HG02588 (cell line): ENCODE data around the gene RAG2.

ENCODE experiments used
- ATAC-seq: cut with Tn5 transposase; IDR thresholded peaks from one replicate; pipeline ENCODE4 v1.9.1; 2021; ENCODE audit warnings: mild to moderate bottlenecking, moderate library complexity; ENCODE audit not compliant: unreplicated experiment

Gene RAG2

DNA sequence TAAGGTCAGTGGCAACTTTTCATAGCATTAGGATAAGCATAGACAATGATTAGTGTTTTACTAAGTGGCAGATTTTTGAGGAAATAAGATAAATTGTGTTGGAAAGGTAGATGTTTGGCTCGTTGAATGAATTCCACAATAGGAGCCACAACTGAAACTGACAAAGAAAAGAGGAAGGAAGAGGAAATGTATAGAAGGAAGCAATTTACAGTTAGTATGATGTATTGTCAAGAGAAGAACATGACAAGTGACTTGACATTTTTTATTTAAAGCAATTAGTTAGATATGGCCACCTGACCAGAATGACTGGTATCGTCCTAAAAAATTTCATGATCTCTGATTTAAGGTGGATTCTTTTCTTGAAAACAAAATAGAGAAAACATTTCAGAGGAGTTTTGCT, 3.1 kb upstream of the RAG2 start:
- ATAC-seq = no peak

DNA sequence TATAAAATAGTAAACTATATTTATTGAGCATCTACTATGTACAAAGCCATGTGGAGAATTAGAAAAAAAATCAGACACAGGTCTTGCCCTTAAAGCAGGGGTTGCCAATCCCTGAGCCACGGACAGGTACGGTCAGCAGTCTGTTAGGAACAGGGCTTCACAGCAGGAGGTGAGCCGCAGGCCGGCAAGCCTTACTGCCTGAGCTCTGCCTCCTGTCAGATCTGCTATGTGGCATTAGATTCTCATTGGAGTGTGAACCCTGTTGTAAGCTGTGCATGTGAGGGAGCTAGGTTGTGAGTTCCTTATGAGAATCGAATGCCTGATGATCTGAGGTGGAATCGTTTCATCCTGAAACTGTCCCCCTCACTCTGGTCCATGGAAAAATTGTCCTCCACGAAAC, 2.1 kb upstream of the RAG2 start:
- no peak for ATAC-seq

DNA sequence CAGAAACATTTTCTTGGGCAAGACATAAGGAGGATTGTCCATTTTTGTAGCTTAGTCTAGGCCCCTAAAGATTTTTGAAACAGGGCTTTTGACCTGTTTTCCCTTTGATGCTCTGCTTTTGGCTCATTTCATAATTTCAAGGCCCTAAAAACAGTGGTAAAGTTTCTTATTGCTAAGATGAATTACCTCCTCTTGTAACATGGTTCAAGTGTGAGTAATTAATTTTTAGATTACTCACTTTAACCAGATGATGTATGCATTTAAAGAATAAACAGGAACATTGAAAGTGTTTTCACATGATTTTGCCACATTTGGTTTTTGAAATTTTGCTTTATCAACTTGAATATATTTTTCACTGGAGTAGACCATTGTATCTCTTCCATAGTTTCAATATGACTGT, 1.2 kb downstream of the RAG2 start:
- no peak for ATAC-seq

DNA sequence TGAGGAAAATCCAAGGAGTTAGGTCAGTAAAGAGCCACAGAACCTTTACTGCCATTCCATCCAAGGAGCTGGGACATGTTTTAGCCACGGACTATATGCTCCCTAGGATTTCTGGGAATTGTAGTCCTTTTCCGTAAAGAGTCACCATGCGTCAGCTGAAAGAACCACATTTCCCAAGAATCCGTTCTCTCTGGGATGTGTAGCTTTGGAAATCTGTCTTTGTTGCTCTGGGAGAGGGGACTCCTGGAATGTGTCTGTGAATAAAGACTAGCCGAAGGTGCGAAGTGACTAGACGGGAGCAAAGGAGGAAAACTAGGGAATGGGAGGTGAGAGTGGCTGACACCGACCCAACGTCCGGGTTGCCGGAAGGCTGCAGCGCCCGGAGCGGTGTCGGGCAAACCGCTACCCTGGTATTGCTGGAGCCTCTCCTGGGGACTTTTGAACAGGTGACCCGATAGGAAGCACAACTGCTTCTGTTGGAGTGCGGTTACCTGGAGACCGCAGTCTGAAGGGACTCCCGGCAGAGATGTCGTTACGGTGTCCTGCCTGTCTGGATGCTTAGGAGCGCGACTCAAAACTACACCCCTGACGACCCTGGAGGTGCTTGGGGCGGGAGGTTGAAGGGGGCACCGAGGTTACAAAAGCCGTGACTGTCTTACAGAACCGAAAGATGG, 3.6 kb downstream of the RAG2 start, which contains the start of gene IFTAP:
Gene IFTAP (plus strand): TSS at position 187 of the 674 bp plus-strand sequence. CDS start 15,602 bp downstream, outside the sequence.
- peak; percentile 96 for ATAC-seq

DNA sequence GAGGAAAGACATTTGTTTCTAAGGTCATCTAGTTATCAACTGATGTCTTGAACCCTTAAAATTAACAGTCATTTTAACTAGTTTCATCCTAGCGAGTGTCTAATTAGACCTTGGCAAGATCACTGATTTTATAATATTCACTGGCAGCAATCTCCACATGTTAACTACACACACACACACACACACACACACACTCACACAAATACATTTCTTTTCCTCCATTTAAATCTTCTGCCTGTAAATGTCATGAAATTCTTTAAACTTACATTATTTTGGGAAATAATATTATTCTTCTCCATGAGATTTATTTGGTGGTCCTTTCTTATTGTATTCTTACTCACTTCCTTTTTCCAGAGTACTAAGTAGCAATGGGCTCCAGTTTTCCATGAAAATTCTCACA, 6.6 kb downstream of the RAG2 start:
- ATAC-seq = no peak

DNA sequence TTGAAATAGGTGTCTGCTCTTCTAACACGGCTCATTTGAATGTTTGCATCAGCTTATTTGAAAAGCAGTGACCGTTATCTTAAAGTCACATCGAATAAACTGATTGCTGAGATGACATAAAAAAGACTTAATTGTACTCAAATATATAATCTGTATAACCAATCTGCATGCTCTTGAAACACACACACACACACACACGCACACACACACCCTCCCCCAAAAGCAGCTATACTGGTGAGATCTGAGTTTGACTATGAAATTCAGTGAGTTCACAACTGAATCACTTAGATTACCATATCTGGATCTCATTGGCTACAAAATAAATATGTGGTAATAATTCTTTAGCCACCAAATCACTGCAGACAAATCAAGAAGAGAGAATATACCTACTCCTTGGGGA, 7.5 kb downstream of the RAG2 start:
- ATAC-seq = no peak

DNA sequence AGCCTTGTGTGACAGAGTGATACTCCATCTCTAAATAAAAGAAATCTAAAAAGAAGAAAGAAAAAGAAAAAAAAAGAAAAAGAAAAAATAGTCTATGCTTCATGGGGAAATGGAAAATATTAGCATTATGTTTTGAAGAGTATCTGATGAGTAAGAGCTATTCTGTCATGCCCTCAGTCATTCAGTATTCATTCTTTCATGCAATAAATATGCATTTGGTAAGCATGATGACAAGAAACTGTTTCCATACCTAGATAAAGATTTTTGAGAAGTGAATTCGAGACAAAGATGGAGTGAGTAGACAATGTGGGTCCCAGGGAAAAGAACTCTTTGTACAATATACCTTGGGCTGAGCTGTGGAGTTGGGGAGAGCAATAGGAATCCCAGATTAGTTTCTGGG, 9.9 kb downstream of the RAG2 start:
- no peak for ATAC-seq

DNA sequence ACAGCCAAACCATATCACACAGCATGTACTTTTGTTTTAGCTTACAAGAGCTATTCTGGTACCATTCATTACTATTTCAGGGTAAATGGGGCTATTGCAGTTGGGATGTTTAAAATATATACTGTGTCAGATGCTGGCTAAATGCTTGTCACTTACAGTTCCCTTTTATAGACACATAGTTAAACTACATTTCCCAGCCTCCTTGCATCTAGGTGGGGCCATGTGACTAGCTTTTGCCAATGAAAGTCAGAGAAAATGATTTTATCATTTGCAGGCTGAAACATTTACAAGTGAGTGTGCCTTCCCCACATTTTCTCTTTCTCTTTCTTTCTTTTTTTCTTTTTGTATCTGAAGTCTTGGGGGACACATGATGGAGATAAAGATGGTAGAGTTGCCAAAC, 11.5 kb downstream of the RAG2 start:
- ATAC-seq = no peak

DNA sequence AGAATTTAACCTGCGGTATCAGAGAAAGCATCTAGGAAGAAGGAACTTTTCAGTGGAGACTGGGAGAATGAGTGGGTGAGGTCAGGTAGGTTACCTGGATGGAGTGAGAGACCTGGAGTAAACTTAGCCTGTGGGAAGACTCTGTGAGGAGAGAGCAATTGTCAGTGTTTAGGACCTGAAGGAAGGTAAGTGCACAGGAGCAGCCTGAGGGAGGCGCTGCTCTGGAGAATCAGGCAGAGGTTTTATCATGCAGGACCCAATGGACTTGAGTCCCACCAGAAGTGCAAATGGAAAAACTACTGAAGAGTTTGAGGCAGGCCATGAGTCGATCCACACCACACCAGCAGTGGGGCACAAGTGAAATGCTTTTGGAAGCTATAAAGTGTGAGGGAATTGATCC, 14.4 kb downstream of the RAG2 start:
- ATAC-seq = no peak

DNA sequence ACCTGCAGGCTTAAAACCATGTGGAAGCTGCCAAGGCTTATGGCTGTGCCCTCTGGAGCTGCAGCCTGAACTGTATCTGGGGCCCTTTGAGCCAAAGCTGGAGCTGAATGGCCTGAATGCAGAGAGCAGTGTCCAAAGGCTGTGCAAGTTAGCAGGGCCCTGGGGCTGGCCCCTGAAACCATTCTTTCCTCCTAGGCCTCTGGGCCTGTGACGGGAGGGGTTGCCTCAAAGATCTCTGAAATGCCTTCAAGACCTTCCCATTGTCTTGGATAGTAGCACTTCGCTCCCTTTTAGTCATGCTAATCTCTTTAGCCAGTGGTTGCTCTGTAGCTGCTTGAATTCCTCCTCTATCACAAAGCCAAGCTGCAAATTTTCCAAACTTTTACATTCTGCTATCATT, 16.5 kb downstream of the RAG2 start:
- no peak for ATAC-seq

DNA sequence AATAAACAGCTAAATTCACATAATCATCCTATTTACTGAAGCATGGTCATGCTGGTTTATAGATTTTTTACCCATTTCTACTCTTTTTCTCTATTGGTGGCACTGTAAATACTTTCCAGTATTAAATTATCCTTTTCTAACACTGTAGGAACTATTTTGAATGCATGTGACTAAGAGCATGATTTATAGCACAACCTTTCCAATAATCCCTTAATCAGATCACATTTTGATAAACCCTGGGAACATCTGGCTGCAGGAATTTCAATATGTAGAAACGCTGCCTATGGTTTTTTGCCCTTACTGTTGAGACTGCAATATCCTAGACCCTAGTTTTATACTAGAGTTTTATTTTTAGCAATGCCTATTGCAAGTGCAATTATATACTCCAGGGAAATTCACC, 19.6 kb downstream of the RAG2 start:
- no peak for ATAC-seq

DNA sequence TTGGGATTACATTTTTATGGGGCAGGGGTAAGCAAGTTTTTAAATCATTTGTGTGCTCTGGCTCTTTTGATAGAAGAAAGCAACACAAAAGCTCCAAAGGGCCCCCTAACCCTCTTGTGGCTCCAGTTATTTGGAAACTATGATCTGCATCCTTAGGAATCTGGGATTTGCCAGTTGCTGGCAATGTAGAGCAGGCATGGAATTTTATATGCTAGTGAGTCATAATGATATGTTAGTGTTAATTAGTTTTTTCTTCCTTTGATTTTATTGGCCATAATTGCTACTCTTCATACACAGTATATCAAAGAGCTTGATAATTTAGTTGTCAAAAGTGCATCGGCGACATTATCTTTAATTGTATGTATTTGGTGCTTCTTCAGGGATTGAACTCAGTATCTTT, 20.2 kb downstream of the RAG2 start:
- ATAC-seq = no peak

DNA sequence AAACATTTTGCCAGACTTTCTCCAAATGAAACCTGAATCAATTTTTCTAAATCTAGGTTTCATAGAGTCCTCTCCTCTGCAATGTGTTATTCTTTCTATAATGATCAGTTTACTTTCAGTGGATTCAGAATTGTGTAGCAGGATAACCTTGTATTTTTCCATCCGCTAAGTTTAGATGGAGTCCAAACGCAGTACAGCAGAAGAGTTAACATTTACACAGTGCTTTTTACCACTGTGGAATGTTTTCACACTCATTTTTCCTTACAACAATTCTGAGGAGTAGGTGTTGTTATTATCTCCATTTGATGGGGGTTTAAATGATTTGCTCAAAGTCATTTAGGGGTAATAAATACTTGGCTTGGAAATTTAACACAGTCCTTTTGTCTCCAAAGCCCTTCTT, 20.7 kb downstream of the RAG2 start:
- ATAC-seq = no peak

DNA sequence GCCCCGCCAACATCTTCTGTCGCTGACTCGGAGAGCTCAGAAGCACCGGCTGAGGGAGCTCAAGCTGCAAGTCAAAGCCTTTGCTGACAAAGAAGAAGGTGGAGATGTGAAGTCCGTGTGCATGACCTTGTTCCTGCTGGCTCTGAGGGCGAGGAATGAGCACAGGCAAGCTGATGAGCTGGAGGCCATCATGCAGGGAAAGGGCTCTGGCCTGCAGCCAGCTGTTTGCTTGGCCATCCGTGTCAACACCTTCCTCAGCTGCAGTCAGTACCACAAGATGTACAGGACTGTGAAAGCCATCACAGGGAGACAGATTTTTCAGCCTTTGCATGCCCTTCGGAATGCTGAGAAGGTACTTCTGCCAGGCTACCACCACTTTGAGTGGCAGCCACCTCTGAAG, 23.6 kb downstream of the RAG2 start:
- ATAC-seq = no peak

DNA sequence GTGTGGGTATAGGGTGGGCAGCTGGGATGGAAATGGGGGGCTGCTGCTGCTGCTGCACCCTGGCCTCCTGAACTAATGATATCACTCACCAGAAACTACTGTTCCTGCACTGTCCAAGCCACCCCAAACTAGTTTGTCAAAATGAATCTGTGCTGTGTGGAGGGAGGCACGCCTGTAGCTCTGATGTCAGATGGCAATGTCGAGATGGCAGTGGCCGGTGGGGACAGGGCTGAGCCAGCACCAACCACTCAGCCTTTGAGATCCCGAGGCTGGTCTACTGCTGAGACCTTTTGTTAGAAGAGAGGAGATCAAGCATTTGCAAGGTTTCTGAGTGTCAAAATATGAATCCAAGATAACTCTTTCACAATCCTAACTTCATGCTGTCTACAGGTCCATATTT, 28.9 kb downstream of the RAG2 start:
- ATAC-seq = no peak

DNA sequence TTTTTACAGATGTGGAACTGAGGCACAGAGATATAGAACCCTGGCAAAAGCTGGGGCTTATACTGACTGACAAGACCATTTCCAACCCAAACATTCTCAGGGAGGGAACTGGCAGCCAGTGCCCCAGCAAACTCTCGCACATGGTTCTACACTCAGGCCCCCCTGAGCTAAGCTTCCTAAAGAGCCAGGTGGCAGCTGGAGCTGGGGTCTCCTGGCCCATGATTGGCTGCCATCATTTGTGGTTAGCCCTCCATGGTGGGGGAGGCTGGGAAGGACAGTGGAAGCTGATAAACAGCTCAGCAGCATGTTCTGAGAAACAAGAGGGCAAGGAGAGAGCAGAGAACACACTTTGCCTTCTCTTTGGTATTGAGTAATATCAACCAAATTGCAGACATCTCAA, 30.3 kb downstream of the RAG2 start, which contains the start of gene RAG1:
Gene RAG1 (plus strand): TSS at position 314 of the 400 bp plus-strand sequence. CDS start 5,298 bp downstream, outside the sequence.
- no peak for ATAC-seq

DNA sequence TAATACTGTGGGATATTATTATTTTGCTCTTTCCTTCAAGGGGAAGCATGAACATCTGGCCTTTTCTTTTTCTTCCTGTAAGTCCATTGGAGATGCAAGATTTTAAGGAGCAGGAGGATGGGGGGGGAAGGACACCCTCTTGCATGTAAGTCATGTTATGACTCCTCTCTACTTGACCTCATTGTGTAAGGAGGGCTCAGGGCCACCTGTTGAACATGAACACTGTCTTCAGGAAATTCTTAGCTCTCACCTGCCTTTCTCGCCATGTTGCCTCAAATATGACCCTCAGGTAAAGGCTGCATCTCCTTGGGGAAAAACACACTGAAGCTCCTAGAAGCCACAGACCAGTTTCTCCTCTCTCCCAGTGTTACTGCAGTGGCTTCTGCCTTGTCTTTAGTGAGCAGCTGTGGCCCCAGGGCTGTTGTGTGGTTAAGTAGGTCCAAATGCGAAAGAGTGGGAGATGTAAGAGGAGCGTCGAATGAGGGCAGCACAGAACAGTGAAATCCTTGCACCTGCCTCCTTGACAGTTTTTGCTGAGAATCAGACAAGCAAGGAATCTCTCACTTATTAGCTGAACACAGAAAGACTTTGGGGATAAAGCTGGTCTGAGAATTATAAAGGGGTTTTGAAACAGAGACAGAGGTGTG, 31.5 kb downstream of the RAG2 start:
- ATAC-seq = no peak

DNA sequence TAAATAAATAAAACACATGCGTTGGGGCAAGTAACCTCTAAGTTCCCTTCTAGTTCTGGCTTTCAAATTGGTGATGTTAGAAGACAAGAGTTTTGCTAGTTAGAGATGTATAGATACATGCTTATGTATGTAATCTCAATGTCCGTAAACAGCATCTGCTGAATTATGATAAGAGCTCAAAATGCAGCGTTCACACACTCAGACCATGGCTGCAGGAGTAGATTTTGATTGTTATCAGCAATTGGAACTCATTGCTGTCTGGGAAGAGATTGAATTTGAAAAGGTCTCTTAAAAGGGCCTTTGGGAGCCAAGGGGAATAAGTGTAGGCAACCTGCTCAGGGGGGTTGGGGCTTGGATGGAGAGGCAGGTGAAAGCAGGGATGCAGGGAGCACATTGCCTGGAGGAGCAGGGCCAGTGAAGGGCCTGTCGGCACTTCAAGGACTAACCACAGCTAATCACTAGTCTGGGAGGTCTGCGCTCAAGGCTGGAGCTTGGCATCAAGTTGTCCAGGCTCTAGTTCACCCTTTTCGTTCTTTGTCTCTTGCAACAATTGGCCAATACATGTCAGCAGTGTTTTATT, 32.9 kb downstream of the RAG2 start:
- no peak for ATAC-seq

DNA sequence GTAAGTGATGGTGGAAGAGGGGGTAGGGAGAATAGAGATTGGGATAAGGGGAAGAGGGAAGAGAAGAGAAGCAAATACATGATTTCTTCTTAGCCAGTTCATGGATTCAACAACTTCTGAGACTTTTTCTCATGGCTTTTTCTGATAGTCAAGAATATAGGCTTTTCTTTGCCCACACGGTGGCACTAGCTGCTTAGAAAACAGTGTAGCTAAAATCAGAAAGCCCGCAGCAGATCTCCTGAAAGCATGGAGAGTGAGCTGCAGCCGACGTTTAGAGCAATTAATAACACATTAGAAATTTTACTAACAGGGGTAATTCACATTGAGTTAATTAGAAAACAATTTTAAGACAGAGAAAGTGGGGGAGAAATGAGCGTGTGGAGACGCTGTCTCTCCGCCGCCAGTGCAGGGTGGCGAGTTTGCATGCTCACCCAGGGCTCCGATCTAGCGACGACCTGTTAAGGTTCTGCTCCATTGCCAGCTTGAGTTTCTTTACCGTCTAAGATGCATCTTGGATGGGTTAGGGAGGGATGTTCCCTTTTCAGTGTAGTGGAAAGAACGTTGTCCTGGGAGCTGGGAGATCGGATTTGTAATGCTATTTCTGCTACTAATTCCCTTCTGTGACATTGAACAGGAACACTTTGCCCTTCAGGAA, 33.5 kb downstream of the RAG2 start:
- peak; percentile 54 for ATAC-seq

DNA sequence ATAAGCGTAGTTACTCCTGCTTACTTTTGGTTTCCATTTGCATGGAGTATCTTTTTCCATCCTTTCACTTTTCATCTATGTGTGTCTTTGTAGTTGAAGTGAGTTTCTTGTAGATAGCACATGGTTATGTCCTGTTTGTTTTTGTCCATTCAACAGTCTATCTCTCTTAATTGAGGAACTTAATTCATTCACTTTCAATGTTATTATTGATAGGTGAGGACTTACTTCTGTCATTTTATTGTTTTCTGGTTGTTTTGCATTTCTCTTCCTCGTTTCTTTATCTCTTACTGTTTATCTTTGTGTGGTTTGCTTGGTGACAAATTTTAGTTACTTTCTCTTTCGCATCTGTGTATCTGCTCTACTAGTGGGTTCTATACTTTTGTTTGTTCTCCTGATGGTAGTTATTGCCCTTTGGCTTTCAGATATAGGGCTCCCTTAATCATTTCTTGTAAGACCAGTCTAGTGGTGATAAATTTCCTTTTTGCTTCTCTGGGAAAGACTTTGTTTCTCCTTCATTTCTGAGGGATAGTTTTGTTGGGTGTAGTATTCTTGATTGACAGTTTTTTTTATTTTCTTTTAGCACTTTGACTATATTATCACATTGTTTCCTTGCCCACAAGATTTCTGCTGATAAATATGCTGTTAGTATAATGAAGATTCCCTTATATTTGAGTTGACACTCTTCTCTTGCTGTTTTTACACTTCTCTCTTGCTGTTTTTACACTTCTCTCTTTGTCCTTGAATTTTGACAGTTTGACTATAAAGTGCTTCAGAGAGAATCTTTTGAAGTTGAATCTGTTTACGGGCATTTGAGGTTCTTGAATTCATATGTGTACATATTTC, 39.2 kb downstream of the RAG2 start:
- peak; percentile 69 for ATAC-seq

DNA sequence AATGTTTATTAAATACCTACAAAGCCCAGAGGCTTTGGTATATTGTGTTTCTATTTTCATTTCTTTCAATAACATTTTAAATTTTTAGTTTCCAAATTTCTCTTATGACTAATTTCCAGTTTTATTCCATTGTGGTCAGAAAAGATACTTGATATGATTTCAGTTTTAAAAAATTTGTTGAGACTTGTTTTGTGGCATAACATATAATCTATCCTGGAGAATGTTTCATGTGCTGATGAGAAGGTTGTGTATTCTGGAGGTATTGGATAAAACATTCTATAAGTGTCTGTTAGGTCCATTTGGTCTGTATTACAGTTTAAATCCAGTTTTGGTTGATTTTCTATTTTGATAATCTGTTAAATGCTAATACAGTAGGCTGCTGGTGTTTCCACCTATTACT, 40.0 kb downstream of the RAG2 start:
- ATAC-seq = no peak
